NT2/D1 (cell line): ENCODE results near the gene TAL2.

Source experiments
- DNase-seq: peaks from one replicate; pipeline ENCODE4 v3.0.0-alpha.2; 2011; ENCODE audit warnings: low read depth, low spot score
- H3K27me3 ChIP-seq: 2 replicates; pipeline ENCODE4 v1.6.0; 2011; ENCODE audit warnings: mild to moderate bottlenecking; ENCODE audit not compliant: insufficient read length, insufficient read depth
- H3K36me3 ChIP-seq: 2 replicates; pipeline ENCODE4 v1.6.1; 2011; ENCODE audit warnings: mild to moderate bottlenecking, low read length, mixed read lengths; ENCODE audit not compliant: insufficient read depth, insufficient read length
- H3K4me1 ChIP-seq: 2 replicates; pipeline ENCODE4 v1.5.1; 2011; ENCODE audit not compliant: insufficient read depth, insufficient read length
- H3K4me3 ChIP-seq: 2 replicates; pipeline ENCODE4 v1.5.1; 2011; ENCODE audit warnings: low read depth; ENCODE audit not compliant: insufficient read length
- H3K9ac ChIP-seq: 2 replicates; pipeline ENCODE4 v1.6.0; 2011; ENCODE audit warnings: low read depth; ENCODE audit not compliant: insufficient read length
- H3K9me3 ChIP-seq: 2 replicates; pipeline ENCODE4 v1.5.1; 2011; ENCODE audit warnings: mild to moderate bottlenecking, low read length; ENCODE audit not compliant: insufficient read depth
- SUZ12 ChIP-seq: IDR thresholded peaks from 2 replicates; pipeline ENCODE4 v1.6.1; 2011; ENCODE audit not compliant: insufficient read length, insufficient read depth; ENCODE audit errors: extremely low read depth
- YY1 ChIP-seq: IDR thresholded peaks from 2 replicates; pipeline ENCODE4 v1.6.1; 2011; ENCODE audit not compliant: insufficient read length, insufficient read depth
- ZNF274 ChIP-seq: IDR thresholded peaks from 2 replicates; pipeline ENCODE4 v1.6.1; 2011; ENCODE audit warnings: mild to moderate bottlenecking, low read depth, low read length

The TAL2 gene

GRCh38 chr9:105690742-105691141 lies 28.5 kb downstream of the TAL2 start:
- Histone ChIP-seq H3K4me1 (peaks cover 3% of the 10 kb centered on the region), H3K9me3 (no peaks in the 10 kb centered on the region), H3K36me3 (no peaks in the 10 kb centered on the region), H3K27me3 (peaks cover 42% of the 10 kb centered on the region), H3K4me3 (no peak overlapping the region), H3K9ac (no peak overlapping the region)
- TF ChIP-seq ZNF274 = no peak
- TF ChIP-seq SUZ12 = no peak
- no peak for TF ChIP-seq YY1
- no peak for DNase-seq

DNA sequence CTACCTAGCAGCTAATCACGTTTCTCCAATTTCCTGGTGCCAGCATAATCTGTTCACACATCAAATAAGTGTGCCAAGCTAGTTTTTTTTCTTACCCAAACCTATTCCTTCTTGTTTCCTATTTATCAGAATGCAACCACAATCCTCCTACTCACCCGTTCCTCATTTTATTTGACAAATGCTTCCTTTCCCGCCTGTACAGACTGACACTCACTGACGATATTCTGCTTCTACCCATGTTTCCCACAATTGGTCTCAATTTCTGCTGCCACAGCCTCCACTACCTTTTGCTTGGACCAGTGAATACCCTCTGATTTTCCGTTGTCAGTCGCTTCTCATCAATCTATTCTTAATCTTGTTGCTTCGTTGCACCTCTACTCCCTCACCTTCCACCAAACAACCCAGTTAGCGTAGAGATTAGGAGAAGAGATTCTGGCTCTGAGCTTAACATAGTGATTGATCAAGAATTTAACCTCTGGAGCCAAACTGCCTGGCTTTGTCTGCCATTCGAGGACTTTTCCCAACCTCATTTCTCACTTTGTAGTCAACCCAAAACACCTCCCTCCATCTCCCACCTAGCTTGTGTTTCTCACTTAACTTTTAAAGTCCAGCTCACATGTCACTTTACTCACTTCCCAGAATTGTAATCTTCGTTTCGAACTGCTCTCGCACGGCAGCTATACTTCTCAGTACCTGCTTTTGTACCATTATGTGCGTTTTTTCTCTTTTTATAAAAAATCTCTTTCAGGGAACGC lies 31.4 kb downstream of the TAL2 start:
- TF ChIP-seq YY1 (no peak), ZNF274 (no peak), SUZ12 (no peak)
- H3K9me3 ChIP-seq = no peaks in the 10 kb centered on the region
- peaks cover 3% of the 10 kb centered on the region for H3K4me1 ChIP-seq
- no peak for DNase-seq
- H3K27me3 ChIP-seq = peaks cover 45% of the 10 kb centered on the region
- H3K4me3 ChIP-seq = peak overlapping the region; percentile 75
- no peaks in the 10 kb centered on the region for H3K36me3 ChIP-seq
- H3K9ac ChIP-seq = peak overlapping the region; percentile 16

DNA sequence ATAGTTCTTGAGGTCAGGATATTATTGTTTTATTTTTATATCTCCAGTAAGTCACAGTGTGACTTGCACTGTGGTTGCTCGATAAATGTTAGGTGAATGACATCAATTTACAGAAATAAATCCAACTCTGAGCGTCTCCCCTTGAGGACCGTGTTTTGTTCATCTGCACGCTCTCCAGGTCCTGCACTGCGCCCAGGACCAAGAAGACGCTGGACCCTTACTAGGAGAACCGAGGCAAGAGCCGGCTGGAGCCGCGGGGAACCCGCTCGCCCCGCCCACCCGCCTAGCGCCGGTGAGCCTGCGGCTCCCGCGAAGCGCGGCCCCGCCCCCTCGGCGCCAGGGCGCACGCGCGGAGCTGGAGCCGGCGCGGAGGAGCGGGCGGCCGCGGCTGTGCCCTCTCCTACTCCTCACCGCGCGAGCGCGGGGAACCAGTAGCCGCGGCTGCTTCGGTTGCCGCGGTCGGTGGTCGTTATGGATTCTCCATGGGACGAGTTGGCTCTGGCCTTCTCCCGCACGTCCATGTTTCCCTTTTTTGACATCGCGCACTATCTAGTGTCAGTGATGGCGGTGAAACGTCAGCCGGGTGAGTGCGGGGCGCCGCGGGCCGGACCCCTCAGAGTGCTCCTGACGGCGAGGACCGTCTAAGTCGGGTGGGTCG lies 32.1 kb downstream of the TAL2 start, which contains the start of gene TMEM38B:
Gene TMEM38B (plus strand): TSS at position 352 of the 658 bp plus-strand sequence. CDS start 120 bp downstream, at position 472.
- peak within 1 kb of the TSS; percentile 81 for H3K9ac ChIP-seq
- peak; percentile 70 for DNase-seq
- H3K4me3 ChIP-seq = peak within 1 kb of the TSS; percentile 75
- H3K27me3 ChIP-seq = peaks cover 45% of the 10 kb centered on the region
- H3K9me3 ChIP-seq = no peaks in the 10 kb centered on the region
- H3K36me3 ChIP-seq = no peaks in the 10 kb centered on the region
- TF ChIP-seq ZNF274 (no peak), YY1 (no peak), SUZ12 (no peak)
- peaks cover 3% of the 10 kb centered on the region for H3K4me1 ChIP-seq

DNA sequence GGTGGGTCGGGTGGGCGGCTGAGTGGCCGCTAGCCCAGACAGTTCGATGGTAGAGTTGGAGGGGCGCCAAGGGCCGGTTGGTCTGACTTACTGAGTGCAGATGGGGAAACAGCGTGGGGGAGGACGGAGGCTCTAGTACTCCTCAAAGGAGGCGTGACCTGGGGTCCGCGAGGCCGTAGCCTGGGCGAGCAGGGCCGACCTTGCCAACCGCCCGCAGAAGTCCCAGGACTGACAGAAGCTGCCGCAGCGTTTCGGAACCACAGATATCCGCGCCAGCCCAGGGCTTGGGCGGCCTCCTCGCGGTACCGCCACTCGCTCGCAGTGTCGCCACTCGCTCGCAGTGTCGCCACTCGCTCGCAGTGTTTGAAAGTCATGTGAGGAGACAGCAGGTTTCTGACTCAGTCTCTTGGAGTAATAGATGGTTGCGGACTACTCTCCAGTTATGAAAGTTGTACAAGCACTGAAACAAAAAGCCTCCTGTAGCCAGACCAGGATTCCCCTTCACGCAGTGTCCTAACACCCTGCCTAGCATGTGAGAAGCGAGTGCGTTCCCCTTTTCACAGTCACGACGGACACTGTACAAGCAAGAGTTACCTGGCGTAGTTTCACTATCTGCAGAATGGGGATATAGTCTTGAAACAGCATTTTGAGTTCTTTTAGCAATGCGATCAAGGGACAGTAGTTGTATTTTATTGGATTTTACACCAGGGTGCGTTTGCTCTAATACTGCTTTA lies 32.8 kb downstream of the TAL2 start:
- peaks cover 3% of the 10 kb centered on the region for H3K4me1 ChIP-seq
- H3K27me3 ChIP-seq = peaks cover 45% of the 10 kb centered on the region
- DNase-seq = peak; percentile 32
- H3K9ac ChIP-seq = peak overlapping the region; percentile 81
- TF ChIP-seq ZNF274 (no peak), YY1 (no peak), SUZ12 (no peak)
- H3K9me3 ChIP-seq = no peaks in the 10 kb centered on the region
- no peaks in the 10 kb centered on the region for H3K36me3 ChIP-seq
- peak overlapping the region; percentile 75 for H3K4me3 ChIP-seq

DNA sequence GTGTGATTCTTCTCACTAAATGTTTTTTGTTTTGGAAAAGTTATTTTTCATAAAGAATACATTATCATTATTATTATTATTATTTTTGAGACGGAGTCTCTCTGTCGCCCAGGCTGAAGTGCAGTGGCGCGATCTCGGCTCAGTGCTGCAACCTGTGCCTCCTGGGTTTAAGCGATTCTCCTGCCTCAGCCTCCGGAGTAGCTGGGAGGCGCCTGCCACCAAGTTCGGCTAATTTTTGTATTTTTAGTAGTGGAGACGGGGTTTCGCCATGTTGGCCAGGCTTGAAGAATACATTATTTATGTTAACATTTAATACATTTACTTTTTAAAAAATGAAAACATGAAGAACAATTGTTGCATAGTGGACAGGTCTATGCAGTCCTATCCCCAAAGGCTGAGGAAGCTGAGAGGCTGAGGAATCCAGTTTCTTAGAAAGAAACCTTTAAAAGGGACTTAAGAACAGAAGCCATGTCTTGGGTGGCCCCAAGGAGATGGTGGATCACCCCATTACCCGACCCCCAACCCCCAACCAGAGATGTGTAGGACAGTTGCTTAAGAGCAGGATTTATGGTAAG lies 34.0 kb downstream of the TAL2 start:
- no peak overlapping the region for H3K4me3 ChIP-seq
- no peak for DNase-seq
- no peaks in the 10 kb centered on the region for H3K36me3 ChIP-seq
- peaks cover 3% of the 10 kb centered on the region for H3K4me1 ChIP-seq
- H3K9me3 ChIP-seq = no peaks in the 10 kb centered on the region
- TF ChIP-seq ZNF274 = no peak
- no peak for TF ChIP-seq SUZ12
- no peak for TF ChIP-seq YY1
- peaks cover 41% of the 10 kb centered on the region for H3K27me3 ChIP-seq
- H3K9ac ChIP-seq = no peak overlapping the region

DNA sequence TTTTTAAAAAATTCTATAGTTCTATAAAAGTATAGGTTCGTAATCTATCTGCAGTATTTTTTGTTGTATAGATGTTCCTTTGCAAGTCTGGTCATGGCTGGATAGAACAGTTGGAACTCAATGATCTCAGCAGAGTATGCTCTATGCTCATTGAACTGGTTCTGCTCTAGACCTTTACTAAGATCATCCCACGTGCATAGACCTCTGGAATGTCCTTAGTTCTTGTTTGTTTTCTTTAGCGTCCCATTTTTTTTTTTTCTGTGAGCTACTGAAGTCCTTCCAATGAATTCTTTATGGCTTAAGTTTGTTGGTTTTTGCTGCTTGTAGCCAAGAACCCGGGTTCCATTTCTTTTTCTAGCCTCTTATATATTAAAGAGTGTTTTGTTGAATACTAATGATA lies 35.6 kb downstream of the TAL2 start:
- Histone ChIP-seq H3K4me3 (no peak overlapping the region), H3K4me1 (peaks cover 3% of the 10 kb centered on the region), H3K27me3 (peaks cover 26% of the 10 kb centered on the region), H3K9me3 (peaks cover 4% of the 10 kb centered on the region; the same call in 1 of the 2 replicates), H3K36me3 (no peaks in the 10 kb centered on the region), H3K9ac (no peak overlapping the region)
- DNase-seq = no peak
- no peak for TF ChIP-seq ZNF274
- no peak for TF ChIP-seq YY1
- TF ChIP-seq SUZ12 = no peak
